Germinal center (tissue), 1 donor: ENCODE results near the gene PDE4D.
A peak's percentile ranks its signal among the peaks of the same experiment; 100 is the strongest.

Experiments
- DNase-seq: peaks from one replicate; pipeline ENCODE4 v3.0.0; 2012; ENCODE audit warnings: mixed read lengths, low spot score

The PDE4D gene

DNA sequence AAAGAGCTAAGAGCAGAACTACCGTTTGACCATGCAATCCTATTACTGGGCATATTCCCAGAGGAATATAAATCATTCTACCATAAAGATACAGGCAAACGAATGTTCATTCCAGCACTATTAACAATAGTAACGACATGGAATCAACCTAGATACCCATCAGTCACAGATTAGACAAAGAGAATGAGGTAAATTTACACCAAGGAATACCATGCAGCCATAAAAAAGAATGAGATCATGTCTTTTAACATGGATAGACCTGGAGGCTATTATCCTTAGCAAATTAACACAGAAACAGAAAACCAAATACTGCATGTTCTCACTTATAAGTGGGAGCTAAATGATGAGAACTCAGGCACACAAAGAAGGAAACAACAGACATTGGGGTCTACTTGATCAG, 641.9 kb downstream of the PDE4D start:
- DNase-seq, result no peak

DNA sequence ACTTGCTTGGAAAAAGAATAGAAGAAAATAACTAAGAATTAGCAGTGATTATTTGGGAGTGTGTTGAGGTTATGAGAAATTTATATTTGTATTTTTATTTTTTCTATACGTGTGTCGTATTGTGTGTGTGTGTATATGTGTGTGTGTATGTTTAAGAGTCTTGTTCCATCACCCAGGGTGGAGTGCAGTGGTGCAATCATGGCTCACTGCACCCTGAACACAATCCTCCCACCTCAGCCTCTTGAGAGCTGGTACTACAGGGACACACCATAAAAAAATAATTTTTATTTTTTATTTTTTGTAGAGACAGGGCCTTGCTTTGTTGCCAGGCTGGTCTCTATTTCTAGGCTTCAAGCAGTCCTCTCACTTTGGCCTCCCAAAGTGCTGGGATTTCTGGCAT, 643.8 kb downstream of the PDE4D start:
- DNase-seq, result no peak

DNA sequence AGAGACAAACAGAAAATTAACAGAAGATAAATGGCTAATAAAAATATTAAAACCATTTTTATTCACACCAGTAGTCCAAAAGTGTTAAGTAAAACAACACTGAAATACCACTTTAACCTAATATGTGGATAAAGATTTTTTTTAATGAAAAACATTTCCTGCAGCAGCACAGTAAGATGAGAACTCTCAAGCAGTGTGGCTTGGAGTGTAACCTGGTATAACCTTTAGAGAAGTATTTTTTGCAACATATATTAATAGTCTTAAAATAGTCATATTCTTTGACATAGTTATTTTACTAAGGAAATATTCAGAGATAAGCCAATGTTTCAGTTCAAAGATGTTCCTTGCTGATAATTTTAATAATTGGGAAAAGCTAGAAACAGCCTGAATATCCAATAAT, 644.4 kb downstream of the PDE4D start:
- no peak for DNase-seq

DNA sequence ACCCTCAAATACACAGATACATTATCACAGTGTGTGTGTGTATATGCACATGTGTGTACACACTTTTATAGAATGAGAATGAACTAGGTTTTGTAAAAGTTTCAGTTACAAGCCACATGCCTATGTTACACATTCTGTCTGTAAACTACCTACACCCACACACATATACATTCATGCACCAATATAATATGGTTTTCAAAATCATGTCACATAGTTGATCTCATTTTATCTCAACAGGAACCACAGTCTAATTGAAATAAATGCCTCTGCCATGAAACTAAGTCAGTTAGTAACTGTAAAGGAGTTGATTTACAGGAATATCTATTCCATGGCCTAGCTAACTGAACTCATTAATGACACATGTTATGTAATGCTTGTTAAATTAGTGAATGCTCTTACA, 646.6 kb downstream of the PDE4D start:
- no peak for DNase-seq

DNA sequence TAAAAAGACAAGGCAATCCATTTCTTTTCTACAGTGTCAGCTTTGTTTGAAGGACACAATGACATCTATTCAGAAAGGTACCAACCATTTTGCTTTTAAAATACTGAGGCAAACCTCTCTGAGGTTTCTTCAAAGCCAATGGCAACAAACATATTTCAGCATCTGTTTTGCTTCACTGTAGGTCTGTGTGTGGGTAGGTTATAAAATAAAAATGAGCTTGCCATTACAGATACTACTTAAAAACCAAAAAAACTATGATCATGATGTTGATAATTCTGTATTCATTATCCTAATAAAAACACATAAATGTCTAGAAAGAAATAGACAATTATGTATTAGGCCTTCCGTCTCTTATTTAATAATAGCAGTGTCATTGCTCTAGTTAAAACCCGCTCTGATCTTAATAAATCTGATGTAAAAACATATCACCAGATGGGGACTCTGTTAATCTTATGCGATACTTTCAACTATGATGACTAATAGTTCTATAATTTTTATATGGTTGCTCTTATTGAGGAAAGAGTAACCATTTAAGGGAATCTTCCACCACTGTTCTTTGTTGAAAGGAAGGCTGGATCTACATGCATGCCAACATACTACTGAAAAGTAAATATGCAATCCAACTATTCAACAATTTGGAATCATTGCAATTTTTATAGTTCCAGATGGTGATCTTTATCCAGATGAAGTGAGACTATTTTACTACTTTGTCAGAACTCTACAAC, 647.2 kb downstream of the PDE4D start:
- DNase-seq, result no peak

DNA sequence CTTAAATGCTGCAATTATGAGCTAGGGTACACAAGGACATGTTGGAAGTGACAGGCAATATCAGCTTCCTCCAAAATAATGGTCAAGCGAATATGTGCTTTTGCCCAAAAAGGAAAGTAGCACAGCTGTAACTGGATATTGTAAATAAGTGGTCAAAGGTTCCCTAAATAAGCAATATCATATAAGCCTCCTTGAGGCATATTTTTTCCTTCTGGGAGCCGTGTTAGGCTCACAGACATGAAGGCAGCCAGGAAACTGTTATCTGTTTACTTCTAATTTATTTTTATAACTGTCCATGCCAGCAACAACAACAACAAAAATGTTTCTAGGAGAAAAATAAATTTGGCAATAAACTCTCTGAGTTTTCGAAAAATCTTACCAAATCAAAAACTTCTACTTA, 648.3 kb downstream of the PDE4D start:
- DNase-seq, result no peak

DNA sequence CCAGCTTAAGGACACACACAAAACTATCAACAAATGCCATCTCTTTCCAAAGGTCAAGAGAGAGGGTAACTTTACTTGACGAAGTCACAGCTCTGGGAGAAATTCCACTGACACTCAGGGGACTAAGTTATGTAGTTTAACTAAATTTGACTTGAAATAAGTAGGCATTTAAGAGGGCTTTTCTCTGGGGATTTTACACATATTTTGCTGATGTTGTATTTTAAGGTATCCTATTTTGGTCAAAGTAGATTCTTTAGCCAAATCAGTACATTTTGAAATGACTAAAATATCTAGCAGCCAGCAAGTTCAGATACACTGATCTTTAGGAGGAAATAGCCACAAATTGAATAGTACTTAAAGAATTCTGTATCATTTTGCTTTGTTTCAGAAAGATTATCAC, 652.0 kb downstream of the PDE4D start:
- DNase-seq, result no peak

DNA sequence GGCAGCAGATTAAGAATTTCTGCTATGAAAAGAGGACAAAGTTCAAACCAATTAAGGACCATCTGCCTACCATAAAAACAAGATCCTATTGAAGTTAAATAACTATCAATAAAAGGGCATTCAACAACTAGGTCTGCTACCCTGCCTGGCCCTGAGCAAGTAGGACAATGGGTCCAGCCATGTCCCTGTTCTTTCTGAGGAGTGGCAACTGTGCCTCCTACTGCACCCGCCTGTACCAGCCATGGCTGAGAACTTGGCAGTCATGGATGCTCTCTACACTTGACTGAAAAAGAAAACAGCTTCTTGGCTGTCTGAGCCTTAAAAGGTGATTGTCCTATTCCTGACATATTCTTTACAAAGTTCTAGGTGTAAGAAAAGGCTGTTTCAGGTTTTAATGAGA, 652.4 kb downstream of the PDE4D start:
- DNase-seq, result no peak

DNA sequence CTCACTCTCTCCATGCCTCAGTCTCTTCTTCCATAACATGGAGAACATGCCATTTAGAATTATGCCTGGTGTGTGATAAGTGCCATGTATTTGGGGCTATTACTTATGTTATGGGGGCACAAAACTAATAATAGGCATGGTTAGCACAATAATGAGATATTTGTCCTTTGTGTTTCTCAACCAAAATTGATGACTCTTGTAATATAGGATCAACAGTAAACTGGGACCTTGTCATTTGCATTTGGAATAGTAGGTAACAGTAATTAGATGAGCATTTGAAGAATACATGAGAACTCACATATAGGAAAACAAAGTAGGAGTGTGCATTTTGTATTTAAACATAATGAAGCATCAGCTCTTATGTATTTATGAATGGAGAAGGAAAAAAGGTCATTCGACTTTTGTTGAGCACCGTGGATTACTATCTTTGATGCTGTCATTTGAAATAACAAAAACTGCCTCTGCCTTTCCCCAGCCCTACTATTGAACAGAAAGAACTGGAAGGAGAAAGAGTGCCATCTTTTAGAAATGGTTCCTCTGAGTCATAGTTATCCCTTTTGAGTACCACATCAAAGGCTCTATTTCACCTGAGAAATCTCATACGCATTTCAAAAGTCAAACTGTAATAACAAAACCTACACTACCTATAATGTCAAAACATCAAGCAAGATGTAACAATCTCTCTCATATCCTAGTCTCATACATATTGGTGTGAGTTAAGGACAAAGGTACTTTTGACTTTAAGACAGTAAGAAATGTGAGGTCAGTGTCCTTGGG, 655.2 kb downstream of the PDE4D start:
- no peak for DNase-seq

DNA sequence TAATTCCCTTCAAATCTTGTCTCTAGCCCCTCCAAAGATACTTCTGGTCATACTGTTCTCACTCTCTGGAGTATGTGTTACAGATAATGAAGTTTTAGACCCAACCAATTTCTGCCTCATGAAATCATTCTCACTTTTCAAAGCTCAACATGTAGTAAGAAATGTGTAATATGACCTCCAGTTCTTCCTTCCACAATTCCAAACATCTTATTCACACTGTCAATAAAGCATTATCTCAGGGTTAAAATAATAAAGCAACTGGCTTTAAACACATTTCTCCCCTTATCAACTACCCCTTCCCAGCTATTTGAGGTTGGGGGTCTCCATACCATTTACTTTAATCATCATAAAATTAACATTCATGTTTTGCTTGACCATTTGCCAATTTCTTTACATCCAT, 656.5 kb downstream of the PDE4D start:
- no peak for DNase-seq

DNA sequence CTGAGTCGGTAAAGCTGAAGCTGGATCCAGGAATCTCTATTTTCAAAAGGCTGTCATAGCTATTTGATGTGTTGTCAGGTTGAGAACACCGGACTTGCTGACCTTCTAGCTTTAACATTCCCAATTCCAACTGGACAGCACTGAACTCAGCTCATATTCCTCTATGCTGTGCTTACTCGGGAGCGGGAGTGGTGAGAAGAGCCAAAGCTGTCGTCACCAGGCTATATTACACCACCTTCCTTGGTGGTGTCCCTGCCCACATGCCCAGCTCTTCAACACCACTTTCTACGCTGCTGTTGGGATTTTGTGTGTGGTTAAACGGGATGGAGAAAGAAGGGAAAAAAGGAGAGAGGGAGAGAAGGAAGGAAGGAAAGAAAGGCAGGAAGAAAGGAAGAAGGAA, 657.1 kb downstream of the PDE4D start:
- no peak for DNase-seq

DNA sequence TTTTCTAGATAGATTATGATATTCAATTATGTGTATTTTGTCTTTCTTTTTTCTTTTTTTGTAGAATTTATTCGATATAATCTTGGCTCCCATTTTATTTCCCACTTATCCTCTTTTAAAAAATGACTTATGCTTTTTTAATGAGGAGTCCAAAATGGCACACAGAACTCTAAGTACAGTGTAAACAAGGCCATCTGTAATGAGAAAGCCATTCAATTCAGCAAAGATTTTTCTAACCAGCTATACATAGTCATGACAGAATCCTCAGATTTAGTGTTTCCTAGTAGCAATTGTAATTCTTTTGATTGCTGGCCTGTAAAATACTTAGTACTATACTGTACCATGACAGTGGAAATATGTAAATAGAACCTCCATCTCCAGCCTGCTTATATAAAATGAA, 659.3 kb downstream of the PDE4D start:
- DNase-seq, result no peak

DNA sequence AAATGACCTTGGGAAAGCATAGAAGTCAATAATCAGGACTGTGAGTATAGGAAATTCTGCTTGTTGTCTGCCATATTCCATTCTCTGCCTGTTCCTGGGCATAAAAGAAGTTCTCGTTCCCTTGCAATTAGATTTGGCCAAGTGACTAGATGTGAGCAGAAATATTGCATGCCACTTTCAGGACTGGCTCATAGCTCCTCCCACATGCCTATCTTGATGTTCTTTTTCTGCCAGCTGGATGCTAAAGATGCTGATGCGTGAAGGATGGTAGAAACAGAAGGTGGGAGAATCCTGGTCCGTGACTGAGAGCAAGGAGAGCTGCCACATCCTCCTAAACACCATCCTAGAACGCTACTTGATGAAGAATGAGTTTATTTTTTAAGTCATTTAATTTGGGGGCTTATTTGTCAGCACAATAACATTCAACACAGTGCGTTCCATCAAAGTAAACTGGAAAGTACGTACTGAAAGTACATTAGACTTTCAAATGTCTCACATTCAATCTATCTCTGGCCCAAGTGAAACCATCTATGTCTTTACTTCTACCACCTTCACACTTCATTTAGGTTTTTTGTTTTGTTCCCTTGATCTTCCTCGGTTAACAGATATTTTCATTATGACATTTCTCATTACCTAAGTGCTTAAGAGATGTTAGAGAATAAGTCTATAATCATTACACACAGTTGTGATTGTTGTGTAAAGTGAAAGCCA, 662.1 kb downstream of the PDE4D start:
- no peak for DNase-seq

DNA sequence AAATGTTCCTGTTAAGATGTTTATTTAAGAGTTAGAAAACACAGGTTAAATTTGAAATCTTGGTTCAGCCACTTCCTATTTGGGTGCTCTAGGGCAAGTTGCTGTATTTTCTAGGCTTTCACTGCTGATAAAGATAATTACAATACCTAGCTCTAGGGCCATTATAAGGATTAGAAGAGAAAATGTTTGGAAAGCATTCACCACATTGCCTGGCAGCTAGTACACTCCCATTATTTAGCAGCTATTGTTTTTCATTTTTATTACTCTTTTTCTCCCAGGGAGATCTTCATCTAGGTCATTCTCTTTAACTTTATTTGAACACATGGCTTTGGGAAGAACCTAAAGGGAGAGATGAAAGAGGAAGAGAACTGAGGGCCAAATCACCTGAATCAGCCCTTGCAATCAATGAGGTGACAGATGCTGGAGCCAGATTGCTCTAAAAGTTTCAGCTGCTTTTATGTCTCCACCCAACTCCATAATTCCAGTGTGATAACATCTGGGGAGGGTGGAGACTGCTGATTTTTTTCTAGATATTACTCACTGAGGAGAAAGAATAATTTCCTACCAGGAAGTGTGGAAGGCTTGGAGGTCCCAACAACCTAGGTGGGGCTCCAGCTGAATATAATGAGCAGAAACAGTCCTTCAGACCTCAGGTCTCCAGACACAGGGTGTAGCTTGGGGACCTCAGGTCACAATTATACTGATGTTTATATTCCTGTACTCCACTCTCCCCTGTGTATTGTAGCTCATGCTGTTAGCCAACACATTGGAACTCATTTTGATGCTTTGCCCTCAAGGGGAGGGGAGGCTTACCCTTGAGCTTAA, 670.6 kb downstream of the PDE4D start:
- DNase-seq, result no peak

DNA sequence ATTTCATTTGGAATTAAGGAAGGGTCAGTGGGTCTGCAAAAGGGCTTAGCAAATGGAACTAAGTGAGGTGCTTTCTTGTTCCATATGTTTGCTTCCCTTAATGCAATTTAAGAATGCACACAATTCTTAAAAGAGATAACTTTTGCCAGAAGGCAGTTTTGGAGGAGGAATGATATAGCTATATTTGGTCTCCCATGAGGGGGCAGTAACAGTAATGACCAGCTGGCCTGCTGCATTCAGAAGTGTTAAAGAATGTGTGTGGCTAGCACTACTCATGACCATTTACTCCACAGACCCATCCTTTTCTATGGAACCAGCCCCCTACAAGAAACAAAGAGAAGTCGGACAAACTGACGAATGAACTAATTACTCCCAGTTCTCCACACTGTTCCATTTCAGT, 671.8 kb downstream of the PDE4D start:
- DNase-seq, result no peak

DNA sequence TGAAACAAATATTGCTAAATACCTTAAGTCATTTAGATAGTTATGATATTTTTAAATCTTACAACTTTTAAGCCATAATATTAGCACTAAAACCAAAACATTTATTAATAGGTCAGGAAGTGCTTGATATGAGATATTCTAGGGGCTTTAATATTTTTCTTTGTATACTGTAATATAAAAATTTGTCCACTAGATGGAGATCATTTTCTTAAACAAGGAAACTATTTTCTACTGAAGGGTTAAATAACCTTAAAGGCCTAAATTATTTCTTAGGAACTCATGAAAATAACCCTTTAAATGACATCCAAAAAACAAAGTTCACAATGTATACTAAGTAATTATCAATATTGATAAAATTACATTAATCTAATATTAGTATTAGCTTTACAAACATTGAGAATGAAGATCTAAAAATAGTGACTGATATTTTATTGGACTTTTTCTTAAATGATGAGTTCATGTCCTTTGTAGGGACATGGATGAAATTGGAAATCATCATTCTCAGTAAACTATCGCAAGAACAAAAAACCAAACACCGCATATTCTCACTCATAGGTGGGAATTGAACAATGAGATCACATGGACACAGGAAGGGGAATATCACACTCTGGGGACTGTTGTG, 675.0 kb downstream of the PDE4D start:
- DNase-seq, result peak; percentile 6

DNA sequence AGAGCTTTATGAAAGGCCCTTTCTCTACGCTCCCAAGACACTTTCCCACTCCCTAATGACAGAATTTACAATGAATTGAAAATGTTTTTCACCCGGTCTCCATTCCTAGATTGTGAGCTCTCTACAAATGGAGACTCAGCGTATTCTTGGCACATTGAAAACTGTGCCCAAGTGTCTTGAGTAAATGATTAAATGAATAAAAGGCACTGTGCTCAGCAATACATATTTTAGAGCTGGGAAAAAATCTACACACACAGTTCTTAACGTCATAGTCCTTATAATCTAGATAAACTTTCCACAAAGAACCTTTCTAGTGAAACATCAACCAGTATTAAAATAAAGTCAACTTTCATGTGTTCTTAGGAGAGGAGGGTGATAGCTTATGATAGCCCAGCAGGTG, 676.7 kb downstream of the PDE4D start:
- no peak for DNase-seq

DNA sequence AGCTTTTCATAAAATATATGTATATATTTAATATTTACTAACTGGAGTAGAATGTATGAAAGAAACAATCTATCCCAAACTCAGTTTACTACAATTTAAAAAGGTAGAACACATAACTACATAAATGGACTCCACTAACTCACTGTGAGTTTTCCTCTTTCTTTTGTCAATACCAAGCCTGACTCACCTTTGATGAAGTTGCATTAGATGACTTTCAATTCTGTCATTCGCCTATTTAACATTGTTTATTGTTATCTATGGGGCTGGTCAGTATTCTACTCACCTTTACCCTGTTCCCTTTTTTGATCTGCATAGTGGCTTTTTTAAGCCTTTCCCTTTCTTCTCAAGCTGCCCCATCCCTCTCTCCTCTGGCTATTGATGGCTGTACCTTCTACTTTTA, 680.9 kb downstream of the PDE4D start:
- no peak for DNase-seq

DNA sequence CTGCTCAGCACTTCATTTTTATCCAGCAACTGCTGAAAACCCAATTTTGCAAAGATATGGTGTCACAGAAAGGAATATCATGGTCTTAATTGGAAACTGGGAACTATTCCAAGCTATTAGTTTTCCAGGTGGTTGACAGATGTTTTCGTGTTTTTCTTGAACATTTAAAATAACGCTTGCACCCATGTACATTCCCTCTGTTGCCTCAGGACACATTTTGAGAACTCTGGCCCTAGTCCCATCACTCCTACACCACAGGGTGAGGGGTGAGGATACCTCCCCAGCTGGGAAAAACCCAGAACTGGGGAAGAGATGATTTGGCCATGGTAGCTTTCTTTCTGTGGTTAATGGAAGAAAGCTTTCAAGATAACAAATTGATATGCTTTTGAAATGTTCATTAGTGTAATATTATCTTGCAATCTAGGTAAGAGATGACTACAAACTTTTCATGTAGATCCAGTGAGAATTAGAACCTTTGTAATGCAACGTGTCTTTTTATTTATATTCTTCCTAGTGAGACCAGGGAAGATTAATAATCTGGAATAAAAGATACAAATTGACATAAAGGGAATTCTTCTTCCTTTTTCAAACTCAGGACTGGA, 683.7 kb downstream of the PDE4D start:
- no peak for DNase-seq

DNA sequence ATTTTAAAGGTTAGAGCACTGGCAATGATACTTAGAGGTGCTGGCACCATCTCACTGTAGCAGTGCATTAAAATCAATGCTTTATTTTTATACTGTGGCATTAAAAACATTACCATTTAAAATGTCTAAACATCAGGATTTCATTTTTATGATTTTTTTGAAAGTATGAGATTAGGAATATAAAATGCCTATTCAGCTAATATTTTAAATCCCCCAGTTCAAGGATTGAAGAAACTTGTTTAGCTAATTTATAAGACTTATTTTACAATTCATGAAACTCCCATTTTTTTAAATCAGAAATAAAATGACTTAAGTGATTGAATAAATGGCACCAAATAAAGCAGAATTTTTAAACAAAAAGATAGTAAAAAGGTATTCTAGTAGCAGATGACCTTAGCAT, 685.1 kb downstream of the PDE4D start:
- DNase-seq, result no peak

DNA sequence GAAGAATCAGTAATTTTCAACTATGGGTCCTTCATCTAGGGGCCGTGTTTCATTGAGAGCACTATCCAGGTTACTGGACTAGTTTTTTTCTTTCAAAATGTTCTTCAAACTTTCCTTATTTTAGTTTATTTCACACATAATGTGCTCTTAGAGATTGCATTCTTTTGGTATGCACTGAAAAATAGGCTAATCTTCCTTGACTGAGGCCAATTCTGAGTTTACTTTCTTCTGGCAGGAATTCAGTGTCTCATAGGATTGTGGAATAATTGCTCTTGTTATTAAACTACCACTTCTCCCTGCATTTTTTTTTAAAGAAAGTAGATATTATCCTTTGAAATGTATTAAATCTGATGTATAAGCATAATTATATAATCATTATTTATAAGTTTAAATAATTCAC, 686.1 kb downstream of the PDE4D start:
- DNase-seq, result no peak
